22Rv1 (cell line): ENCODE data around the gene MSMP.

Experiments
- H3K27ac ChIP-seq: fragments of 450-650 bp; 2 replicates; pipeline ENCODE4 v1.5.1; 2017
- ZFX ChIP-seq: fragments of 450-650 bp; IDR thresholded peaks from 2 replicates; pipeline ENCODE4 v1.6.1; 2017; ENCODE audit warnings: antibody characterized with exemption, borderline replicate concordance
- TF ChIP-seq, protein P1 (sequence below): fragments of 450-650 bp; IDR thresholded peaks from 2 replicates; pipeline ENCODE4 v1.5.1; 2017; ENCODE audit warnings: mild to moderate bottlenecking

The MSMP gene

DNA sequence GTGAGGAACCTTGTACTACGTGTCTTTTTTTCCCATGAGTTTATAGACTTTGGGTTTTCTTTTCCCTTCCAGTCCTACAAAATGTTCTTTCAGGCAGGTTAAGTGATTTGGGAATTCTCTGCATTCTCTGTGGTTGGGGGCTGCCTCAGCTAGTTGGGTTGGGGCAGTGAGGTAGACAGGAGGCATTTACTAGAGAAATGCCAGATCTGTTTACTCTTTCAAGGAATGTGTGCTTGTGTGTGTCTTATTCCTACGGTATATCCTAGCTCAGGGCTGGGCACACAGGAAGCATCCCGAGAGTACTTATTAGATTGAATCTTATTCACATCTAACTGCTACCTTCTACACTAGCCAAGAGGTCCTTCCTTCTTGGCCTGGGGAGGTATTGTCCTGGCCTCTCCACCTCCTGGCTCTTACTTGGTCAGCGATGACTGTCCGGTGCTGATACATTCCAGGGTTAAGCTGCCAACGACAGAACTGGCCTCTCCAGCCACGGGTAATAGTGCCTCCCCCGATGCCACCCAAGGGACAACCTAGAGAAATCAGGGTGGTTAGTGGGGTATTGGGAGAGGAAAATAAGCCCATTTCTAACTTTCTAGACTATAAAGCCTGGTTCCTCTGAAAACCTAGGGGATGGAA lies 10.1 kb downstream of the MSMP start:
- TF ChIP-seq, protein P1, sequence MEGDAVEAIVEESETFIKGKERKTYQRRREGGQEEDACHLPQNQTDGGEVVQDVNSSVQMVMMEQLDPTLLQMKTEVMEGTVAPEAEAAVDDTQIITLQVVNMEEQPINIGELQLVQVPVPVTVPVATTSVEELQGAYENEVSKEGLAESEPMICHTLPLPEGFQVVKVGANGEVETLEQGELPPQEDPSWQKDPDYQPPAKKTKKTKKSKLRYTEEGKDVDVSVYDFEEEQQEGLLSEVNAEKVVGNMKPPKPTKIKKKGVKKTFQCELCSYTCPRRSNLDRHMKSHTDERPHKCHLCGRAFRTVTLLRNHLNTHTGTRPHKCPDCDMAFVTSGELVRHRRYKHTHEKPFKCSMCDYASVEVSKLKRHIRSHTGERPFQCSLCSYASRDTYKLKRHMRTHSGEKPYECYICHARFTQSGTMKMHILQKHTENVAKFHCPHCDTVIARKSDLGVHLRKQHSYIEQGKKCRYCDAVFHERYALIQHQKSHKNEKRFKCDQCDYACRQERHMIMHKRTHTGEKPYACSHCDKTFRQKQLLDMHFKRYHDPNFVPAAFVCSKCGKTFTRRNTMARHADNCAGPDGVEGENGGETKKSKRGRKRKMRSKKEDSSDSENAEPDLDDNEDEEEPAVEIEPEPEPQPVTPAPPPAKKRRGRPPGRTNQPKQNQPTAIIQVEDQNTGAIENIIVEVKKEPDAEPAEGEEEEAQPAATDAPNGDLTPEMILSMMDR: no peak
- no peak for TF ChIP-seq ZFX
- no peak overlapping the region for H3K27ac ChIP-seq

DNA sequence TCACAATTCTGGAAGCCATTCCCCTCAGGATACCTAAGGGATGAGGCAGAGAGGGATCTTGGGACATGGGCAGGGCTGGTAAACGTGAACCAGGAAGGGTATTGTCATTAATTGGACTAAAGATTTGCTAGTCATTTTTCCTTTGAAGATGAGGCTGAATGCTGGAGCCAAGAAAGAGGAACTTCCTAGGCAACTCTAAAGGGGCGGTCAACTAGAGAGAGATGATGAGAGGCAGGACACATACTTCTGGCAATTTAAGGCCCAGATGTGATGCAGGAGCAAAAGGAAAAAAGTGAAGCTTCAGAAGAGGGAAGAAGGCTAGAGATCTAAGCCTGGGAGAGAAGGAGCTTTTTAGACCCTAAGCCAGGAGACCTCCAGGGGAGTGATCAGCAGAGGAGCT lies 10.6 kb downstream of the MSMP start:
- no peak overlapping the region for H3K27ac ChIP-seq

DNA sequence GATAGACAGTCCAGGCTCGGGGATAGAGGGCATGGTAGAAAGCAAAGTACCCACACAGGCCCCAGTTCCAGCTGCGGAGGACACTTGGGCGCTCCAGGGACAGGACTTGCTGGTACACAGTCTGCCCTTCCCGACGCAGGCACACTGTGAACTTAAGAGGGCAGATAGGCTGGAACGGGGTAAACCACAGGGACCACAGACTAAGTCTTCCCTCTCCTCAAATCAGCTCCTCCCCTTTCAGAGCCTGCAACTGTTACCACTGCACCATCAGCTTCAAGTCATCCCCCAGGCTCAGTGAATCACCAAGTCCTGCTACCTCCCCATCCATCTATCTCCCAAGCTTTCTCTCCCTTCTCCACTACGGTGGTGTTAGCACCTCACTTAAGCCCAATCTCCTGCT lies 12.3 kb downstream of the MSMP start:
- H3K27ac ChIP-seq: no peak overlapping the region
- TF ChIP-seq, protein P1: no peak
- no peak for TF ChIP-seq ZFX

More for the DNA sequence above, 10.6 kb downstream of the MSMP start:
- TF ChIP-seq, protein P1: no peak
- TF ChIP-seq ZFX: no peak

DNA sequence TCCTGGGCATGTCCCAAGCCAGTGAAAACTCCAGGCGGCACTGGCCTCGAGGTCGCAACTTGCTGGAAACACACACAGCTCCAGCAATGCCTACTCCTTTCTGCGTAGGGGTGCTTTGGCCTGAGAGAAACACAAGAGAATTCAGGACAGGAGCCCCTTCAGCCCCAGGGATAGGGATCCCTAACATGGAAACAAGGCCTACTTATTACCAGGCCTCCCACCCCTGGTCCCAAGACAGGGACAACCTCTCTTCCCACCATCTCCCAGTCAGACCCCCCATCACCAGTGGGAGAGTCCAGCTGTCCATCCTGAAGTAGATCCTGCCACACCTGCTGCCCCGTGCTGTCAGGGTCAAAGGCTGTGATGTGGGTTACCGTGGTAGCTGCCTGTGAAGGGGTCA lies 13.8 kb downstream of the MSMP start:
- H3K27ac ChIP-seq: no peak overlapping the region
- TF ChIP-seq, protein P1: no peak
- TF ChIP-seq ZFX: no peak

DNA sequence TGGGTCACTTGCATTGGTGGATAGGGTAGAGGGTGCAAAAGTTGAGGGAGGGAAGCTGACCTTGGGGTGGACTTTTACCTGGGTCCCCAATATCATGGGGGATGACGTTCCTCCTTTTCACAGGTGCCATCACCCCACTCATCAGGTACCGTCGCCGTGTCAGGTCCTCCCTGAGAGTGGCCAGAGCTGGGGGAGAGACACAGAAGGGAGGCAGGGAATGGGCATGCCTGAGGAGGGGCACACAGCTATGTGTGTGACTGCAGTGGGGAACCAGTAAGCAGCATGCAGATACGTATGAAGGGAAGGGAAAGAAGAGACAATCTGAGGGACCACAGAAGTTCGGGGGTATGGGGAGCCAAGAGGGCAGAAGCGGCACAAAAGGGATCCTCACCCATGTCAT lies 15.2 kb downstream of the MSMP start:
- H3K27ac ChIP-seq: no peak overlapping the region
- TF ChIP-seq, protein P1: no peak
- no peak for TF ChIP-seq ZFX

DNA sequence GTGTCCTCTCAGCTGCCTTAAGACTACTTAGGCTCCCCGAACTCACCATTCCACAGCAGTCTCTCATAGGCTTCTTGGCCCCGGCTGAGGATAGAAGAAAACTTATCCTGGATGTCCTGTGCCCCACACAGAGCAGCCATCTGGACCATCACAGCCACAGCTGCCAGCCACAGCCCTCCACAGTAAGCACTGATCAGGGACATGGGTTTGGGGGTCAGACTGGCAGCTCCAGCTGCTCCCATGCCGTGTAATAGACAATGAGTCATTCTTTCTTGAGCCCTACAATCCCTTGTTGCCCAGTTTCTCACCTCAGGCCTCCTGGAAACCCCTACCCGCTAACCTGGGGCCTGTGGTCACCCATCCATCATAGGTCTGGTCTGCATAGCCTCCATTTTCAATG lies 15.9 kb downstream of the MSMP start:
- no peak overlapping the region for H3K27ac ChIP-seq
- TF ChIP-seq ZFX: no peak
- TF ChIP-seq, protein P1: no peak

DNA sequence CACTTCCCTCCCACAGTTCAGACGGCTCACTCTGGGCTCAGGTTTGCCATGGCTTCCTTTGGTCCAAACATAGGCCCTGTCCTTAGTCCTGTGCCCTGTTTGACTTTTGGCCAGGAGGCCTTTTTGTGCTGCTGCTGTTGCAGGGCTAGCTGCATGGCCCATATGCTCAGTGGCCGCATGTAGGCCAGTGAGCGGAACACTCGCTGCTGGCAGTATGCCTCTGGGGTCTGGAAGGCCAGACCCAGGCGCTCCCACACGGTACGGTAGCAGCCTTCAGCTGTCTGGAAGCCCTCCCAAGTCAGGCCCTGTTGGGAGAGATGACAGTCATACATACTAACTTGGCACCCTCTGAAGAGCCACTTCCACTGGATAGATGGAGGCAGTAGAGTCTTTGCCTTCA lies 16.9 kb downstream of the MSMP start:
- TF ChIP-seq, protein P1: no peak
- no peak for TF ChIP-seq ZFX
- H3K27ac ChIP-seq: peak overlapping the region; percentile 32
